ENCODE data around the gene ATP6V1E1. TPM values are rescaled to one million over a fixed set of nuclear protein-coding genes. Genes with fewer than 3 reads are reported as not detected.

Gene ATP6V1E1
- total RNA-seq, 2 donors from 2014 or later, result 122 to 163 TPM

DNA sequence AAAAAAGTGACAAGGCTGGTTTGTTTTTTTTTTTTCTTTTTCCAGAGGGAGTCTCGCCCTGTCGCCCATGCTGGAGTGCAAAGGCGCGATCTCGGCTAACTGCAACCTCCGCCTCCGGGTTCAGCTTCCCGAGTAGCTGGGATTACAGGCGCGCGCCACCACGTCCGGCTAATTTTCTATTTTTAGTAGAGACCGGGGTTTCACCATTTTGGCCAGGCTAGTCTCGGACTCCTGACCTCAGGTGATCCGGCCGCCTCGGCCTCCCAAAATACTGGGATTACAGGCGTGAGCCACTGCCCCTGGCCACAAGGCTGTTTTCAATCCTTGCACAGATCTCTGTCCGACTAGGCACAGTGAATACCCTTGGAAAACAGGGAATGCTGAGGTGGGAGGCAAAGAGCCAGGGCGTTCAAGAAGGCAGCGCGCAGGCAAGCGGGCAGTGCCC lies 566 bp downstream of the ATP6V1E1 start:
- H3K27ac Mint-ChIP-seq, result peak overlapping the region; percentile 78 to 96
- H3K4me1 Mint-ChIP-seq (ENCODE audit: low read depth in 2 of 2), result peaks cover 4 to 6% of the 10 kb centered on the region in 2 donors
- no peaks in the 10 kb centered on the region for H3K9me3 Mint-ChIP-seq
- H3K36me3 Mint-ChIP-seq, result no peaks in the 10 kb centered on the region
- DNase-seq (ENCODE audit: low spot score), result no peak
- H3K27me3 Mint-ChIP-seq, result no peaks in the 10 kb centered on the region
- ATAC-seq, result no peak
- peak overlapping the region; percentile 92 for H3K4me3 Mint-ChIP-seq

DNA sequence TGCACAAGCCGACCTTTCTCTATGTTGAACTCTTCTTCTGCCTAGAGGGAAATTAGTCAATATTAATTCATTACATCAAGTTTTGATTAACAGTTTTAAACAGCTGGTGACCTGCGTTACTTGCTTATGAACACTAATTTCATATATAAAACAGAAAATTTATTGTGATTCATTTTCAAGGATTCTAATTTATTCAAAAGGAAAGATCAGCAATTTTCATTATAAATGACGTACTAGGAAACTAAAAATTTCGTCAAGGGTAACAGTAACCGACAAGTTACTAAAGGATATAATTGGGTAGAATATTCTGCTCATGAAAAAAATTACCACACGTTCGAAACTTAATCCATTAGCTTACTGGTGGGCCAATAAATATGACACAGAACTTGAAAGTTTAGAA lies 15.3 kb downstream of the ATP6V1E1 start:
- H3K4me3 Mint-ChIP-seq, result no peak overlapping the region
- peaks cover 6% of the 10 kb centered on the region for H3K36me3 Mint-ChIP-seq
- no peak for ATAC-seq
- no peaks in the 10 kb centered on the region for H3K27me3 Mint-ChIP-seq
- H3K27ac Mint-ChIP-seq, result no peak overlapping the region
- peaks cover 0 to 2% of the 10 kb centered on the region in 2 donors for H3K4me1 Mint-ChIP-seq (ENCODE audit: low read depth in 2 of 2)
- DNase-seq (ENCODE audit: low spot score), result no peak
- no peaks in the 10 kb centered on the region for H3K9me3 Mint-ChIP-seq

GRCh38 chr22:17612057-17612456 lies 16.5 kb downstream of the ATP6V1E1 start:
- Mint-ChIP-seq H3K4me1 (ENCODE audit: low read depth in 2 of 2) (peaks cover 0 to 2% of the 10 kb centered on the region in 2 donors), H3K27ac (no peak overlapping the region), H3K4me3 (no peak overlapping the region), H3K36me3 (peaks cover 6% of the 10 kb centered on the region), H3K27me3 (no peaks in the 10 kb centered on the region), H3K9me3 (no peaks in the 10 kb centered on the region)
- no peak for ATAC-seq
- DNase-seq (ENCODE audit: low spot score), result no peak

GRCh38 chr22:17607891-17608521 lies 20.5 kb downstream of the ATP6V1E1 start:
- Mint-ChIP-seq H3K27me3 (no peaks in the 10 kb centered on the region), H3K27ac (no peak overlapping the region), H3K9me3 (no peaks in the 10 kb centered on the region), H3K36me3 (peaks cover 6% of the 10 kb centered on the region), H3K4me3 (no peak overlapping the region), H3K4me1 (ENCODE audit: low read depth in 2 of 2) (peaks cover 0 to 2% of the 10 kb centered on the region in 2 donors)
- DNase-seq (ENCODE audit: low spot score), result no peak
- no peak for ATAC-seq

- Mint-ChIP-seq H3K9me3 (no peaks in the 10 kb centered on the region), H3K4me1 (ENCODE audit: low read depth in 2 of 2) (no peaks in the 10 kb centered on the region), H3K4me3 (no peak overlapping the region), H3K27ac (no peak overlapping the region), H3K27me3 (no peaks in the 10 kb centered on the region), H3K36me3 (no peaks in the 10 kb centered on the region)
- ATAC-seq (no peak), DNase-seq (ENCODE audit: low spot score) (no peak)
These were observed 22.1 kb downstream of the ATP6V1E1 start for GRCh38 chr22:17606496-17606895.

- Mint-ChIP-seq H3K9me3 (no peaks in the 10 kb centered on the region), H3K4me3 (no peak overlapping the region), H3K27me3 (no peaks in the 10 kb centered on the region), H3K27ac (no peak overlapping the region), H3K4me1 (ENCODE audit: low read depth in 2 of 2) (peaks cover 0 to 3% of the 10 kb centered on the region in 2 donors), H3K36me3 (peaks cover 5% of the 10 kb centered on the region)
- DNase-seq (ENCODE audit: low spot score) (no peak), ATAC-seq (no peak)
These were observed 24.9 kb downstream of the ATP6V1E1 start for GRCh38 chr22:17603668-17604067.

GRCh38 chr22:17601031-17601430 lies 27.5 kb downstream of the ATP6V1E1 start:
- ATAC-seq (no peak), DNase-seq (ENCODE audit: low spot score) (no peak)
- H3K4me1 Mint-ChIP-seq (ENCODE audit: low read depth in 2 of 2), result peaks cover 0 to 7% of the 10 kb centered on the region in 2 donors
- H3K27ac Mint-ChIP-seq, result no peak overlapping the region
- peaks cover 14% of the 10 kb centered on the region for H3K36me3 Mint-ChIP-seq
- H3K27me3 Mint-ChIP-seq, result no peaks in the 10 kb centered on the region
- no peaks in the 10 kb centered on the region for H3K9me3 Mint-ChIP-seq
- H3K4me3 Mint-ChIP-seq, result no peak overlapping the region

GRCh38 chr22:17598318-17598717 lies 30.2 kb downstream of the ATP6V1E1 start:
- Mint-ChIP-seq H3K4me1 (ENCODE audit: low read depth in 2 of 2) (peaks cover 0 to 7% of the 10 kb centered on the region in 2 donors), H3K9me3 (no peaks in the 10 kb centered on the region), H3K4me3 (no peak overlapping the region), H3K27me3 (no peaks in the 10 kb centered on the region), H3K36me3 (peaks cover 23% of the 10 kb centered on the region), H3K27ac (no peak overlapping the region)
- no peak for ATAC-seq
- no peak for DNase-seq (ENCODE audit: low spot score)

- H3K27ac Mint-ChIP-seq, result no peak overlapping the region
- ATAC-seq (no peak), DNase-seq (ENCODE audit: low spot score) (no peak)
- peaks cover 0 to 7% of the 10 kb centered on the region in 2 donors for H3K4me1 Mint-ChIP-seq (ENCODE audit: low read depth in 2 of 2)
- H3K36me3 Mint-ChIP-seq, result peaks cover 25% of the 10 kb centered on the region
- H3K4me3 Mint-ChIP-seq, result no peak overlapping the region
- no peaks in the 10 kb centered on the region for H3K27me3 Mint-ChIP-seq
- H3K9me3 Mint-ChIP-seq, result no peaks in the 10 kb centered on the region
These were observed 31.3 kb downstream of the ATP6V1E1 start for GRCh38 chr22:17597217-17597616.

GRCh38 chr22:17596226-17596625 lies 32.3 kb downstream of the ATP6V1E1 start:
- no peaks in the 10 kb centered on the region for H3K27me3 Mint-ChIP-seq
- H3K4me3 Mint-ChIP-seq, result no peak overlapping the region
- peaks cover 27% of the 10 kb centered on the region for H3K36me3 Mint-ChIP-seq
- H3K27ac Mint-ChIP-seq, result no peak overlapping the region
- peaks cover 0 to 7% of the 10 kb centered on the region in 2 donors for H3K4me1 Mint-ChIP-seq (ENCODE audit: low read depth in 2 of 2)
- DNase-seq (ENCODE audit: low spot score), result no peak
- ATAC-seq, result no peak
- H3K9me3 Mint-ChIP-seq, result no peaks in the 10 kb centered on the region

DNA sequence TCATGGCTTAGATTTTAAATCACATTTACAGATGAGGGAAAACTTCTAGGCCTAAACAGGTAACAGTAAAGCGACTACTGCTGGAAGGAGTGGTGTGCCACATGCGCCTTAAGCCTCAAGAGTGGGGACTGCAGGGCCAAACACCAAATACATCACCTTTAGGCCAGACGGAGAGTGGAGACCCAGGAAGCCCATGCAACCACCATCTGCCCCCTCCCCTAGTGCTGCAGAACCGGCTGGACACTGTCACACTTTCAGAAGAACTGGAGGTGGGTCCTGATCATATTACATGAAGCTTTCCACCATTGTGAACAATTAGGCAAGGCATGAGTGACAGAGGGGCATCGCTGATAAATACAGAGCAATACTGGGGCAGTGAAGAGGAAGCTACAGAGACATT lies 36.3 kb downstream of the ATP6V1E1 start:
- Mint-ChIP-seq H3K9me3 (no peaks in the 10 kb centered on the region), H3K4me1 (ENCODE audit: low read depth in 2 of 2) (no peaks in the 10 kb centered on the region), H3K4me3 (no peak overlapping the region), H3K27me3 (no peaks in the 10 kb centered on the region), H3K27ac (no peak overlapping the region), H3K36me3 (peaks cover 13% of the 10 kb centered on the region)
- no peak for ATAC-seq
- no peak for DNase-seq (ENCODE audit: low spot score)

DNA sequence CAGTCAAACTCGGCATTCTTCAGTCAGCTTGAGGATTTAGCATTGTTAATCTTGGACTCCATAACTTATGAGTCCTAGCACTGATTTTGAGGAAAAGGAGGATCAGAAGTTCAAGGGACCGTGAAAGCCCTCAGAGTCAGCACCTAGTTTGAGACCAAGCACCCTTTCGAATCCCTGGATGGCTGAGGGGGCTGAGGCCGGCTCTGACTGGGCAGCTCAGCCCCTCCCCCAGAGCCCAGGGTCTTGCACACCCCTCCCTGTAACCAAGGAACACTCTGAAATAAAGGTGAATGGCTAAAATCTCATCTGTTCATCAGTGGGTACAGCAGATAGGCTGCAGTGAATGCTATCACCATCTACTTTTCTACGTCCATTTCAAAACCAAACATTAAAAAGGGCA lies 38.0 kb downstream of the ATP6V1E1 start:
- H3K9me3 Mint-ChIP-seq, result no peaks in the 10 kb centered on the region
- peaks cover 13% of the 10 kb centered on the region for H3K36me3 Mint-ChIP-seq
- ATAC-seq (no peak), DNase-seq (ENCODE audit: low spot score) (no peak)
- H3K4me1 Mint-ChIP-seq (ENCODE audit: low read depth in 2 of 2), result no peaks in the 10 kb centered on the region
- no peak overlapping the region for H3K27ac Mint-ChIP-seq
- H3K4me3 Mint-ChIP-seq, result no peak overlapping the region
- no peaks in the 10 kb centered on the region for H3K27me3 Mint-ChIP-seq

DNA sequence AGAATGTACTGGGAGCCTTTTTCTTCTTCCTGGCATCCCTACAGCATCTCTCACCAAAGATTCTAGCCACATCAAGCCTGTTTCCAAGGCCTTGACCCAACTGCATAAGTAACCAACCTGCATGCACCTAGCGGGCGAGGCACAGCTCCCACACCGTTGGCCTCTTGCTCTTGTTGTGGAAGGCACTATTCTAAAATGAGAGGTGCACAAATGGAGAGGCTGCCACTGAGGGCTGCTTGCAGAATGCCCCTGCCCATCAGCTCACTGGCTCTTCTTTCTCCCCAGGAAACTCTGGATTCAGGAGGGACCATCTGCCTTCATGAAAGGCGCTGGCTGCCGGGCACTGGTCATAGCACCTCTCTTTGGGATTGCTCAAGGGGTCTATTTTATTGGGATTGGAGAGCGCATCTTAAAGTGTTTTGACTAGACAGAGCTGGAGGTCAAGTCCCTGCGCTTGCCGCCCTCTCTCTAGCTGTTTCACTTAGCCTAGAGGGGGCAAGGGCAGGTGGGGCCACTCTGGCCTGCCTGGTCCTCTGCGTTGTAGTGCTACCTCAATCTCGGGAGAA lies 38.7 kb downstream of the ATP6V1E1 start:
- Mint-ChIP-seq H3K9me3 (no peaks in the 10 kb centered on the region), H3K4me1 (ENCODE audit: low read depth in 2 of 2) (no peaks in the 10 kb centered on the region), H3K4me3 (no peak overlapping the region), H3K27me3 (no peaks in the 10 kb centered on the region), H3K36me3 (peaks cover 12% of the 10 kb centered on the region), H3K27ac (no peak overlapping the region)
- ATAC-seq (no peak), DNase-seq (ENCODE audit: low spot score) (no peak)

- DNase-seq (ENCODE audit: low spot score) (no peak), ATAC-seq (no peak)
- Mint-ChIP-seq H3K4me3 (no peak overlapping the region), H3K4me1 (ENCODE audit: low read depth in 2 of 2) (no peaks in the 10 kb centered on the region), H3K27me3 (no peaks in the 10 kb centered on the region), H3K36me3 (peaks cover 4% of the 10 kb centered on the region), H3K27ac (no peak overlapping the region), H3K9me3 (no peaks in the 10 kb centered on the region)
These were observed 39.9 kb downstream of the ATP6V1E1 start for GRCh38 chr22:17588606-17589005.

GRCh38 chr22:17587629-17588028 lies 40.9 kb downstream of the ATP6V1E1 start:
- no peaks in the 10 kb centered on the region for H3K4me1 Mint-ChIP-seq (ENCODE audit: low read depth in 2 of 2)
- ATAC-seq (no peak), DNase-seq (ENCODE audit: low spot score) (no peak)
- H3K27me3 Mint-ChIP-seq, result no peaks in the 10 kb centered on the region
- no peak overlapping the region for H3K27ac Mint-ChIP-seq
- H3K4me3 Mint-ChIP-seq, result no peak overlapping the region
- H3K36me3 Mint-ChIP-seq, result peaks cover 4% of the 10 kb centered on the region
- H3K9me3 Mint-ChIP-seq, result no peaks in the 10 kb centered on the region

Data from natural killer cell treated with Interleukin-12 subunit alpha and Interleukin-12 subunit beta and Interleukin-15 and Interleukin-18, amount 100 ng/mL, for 72 hours (primary cell).